Epithelial cell of umbilical artery (primary cell): ENCODE data around the gene HERC2. TPM values are rescaled to one million over a fixed set of nuclear protein-coding genes. Genes with fewer than 3 reads are reported as not detected.

Experiments used
- total RNA-seq: library from RNA; depleted of rRNA; stranded (reverse); fragments of >200 nt; gene quantifications from 2 replicates; pipeline ENCODE4 v1.2.3, GENCODE V29; 2014

Gene HERC2
- 35.7 and 44.8 TPM in 2 replicates for total RNA-seq

GRCh38 chr15:28322129-28322588, at the start of gene HERC2:
TSS of gene HERC2 (minus strand) at chr15:28322179. CDS start at chr15:28321433, 746 bp downstream.

GRCh38 chr15:28357984-28358383, 36.0 kb upstream of the HERC2 start, which contains the start of gene GOLGA6L24:
TSS of gene GOLGA6L24 (minus strand) at chr15:28358084. CDS start at chr15:28358023, 61 bp downstream.

GRCh38 chr15:28098766-28099554, 223.0 kb downstream of the HERC2 start, which contains the start of gene OCA2:
TSS of gene OCA2 (minus strand) at chr15:28099315. CDS start at chr15:28081874, 17,441 bp downstream.

Other genes starting within 250 kb of the HERC2 start
- not detected in 2 replicates for gene OCA2, start 222.9 kb downstream of the HERC2 start, total RNA-seq
- not detected in 2 replicates for gene GOLGA6L24, start 35.9 kb upstream of the HERC2 start, total RNA-seq
- not detected in 2 replicates for gene GOLGA8F, start 56.5 kb upstream of the HERC2 start, total RNA-seq
- not detected in 2 replicates for gene GOLGA8G, start 210.8 kb upstream of the HERC2 start, total RNA-seq
- not detected in 2 replicates for gene GOLGA6L25, start 231.4 kb upstream of the HERC2 start, total RNA-seq